PC-9 (cell line): ENCODE results near the gene LAMA3. TPM values are rescaled to one million over a fixed set of nuclear protein-coding genes. Genes with fewer than 3 reads are reported as not detected.

Experiments
- BruUV-seq: library from RNA; stranded (reverse); fragments of 400-500 nt; replicated peaks from 2 replicates; lab custom pipeline; 2021; lab: Mats Ljungman, UMichigan
- CTCF ChIA-PET: fragments of 300-600 bp; sonication (Branson Sonifier 250); formaldehyde crosslinking; loops from one replicate; lab custom pipeline; 2022; ENCODE audit warnings: antibody characterized with exemption; lab: Charles Lee
- POLR2A ChIA-PET: fragments of 300-600 bp; sonication (Branson Sonifier 250); formaldehyde crosslinking; loops from one replicate; lab custom pipeline; 2022; ENCODE audit warnings: antibody characterized with exemption; ENCODE audit not compliant: unreplicated experiment; lab: Charles Lee
- DNase-seq, 2 experiments: peaks; one replicate each; pipeline versions ENCODE4 v3.0.0 to v3.0.0-alpha.2; 2015 to 2022; ENCODE audit warnings: mixed read lengths in 1 of 2
- H2AFZ ChIP-seq: fragments of 200-600 bp; sonication (generic); 2 replicates; pipeline ENCODE4 v1.8.1; 2017; ENCODE audit warnings: antibody characterized with exemption
- H3F3A ChIP-seq: fragments of 200-600 bp; sonication (generic); 2 replicates; pipeline ENCODE4 v1.8.1; 2017; ENCODE audit warnings: antibody characterized with exemption, mild to moderate bottlenecking, low read depth; ENCODE audit not compliant: insufficient read depth
- H3K27ac ChIP-seq: fragments of 200-600 bp; sonication (generic); 2 replicates; pipeline ENCODE4 v1.6.1; 2016; ENCODE audit warnings: mixed run types
- H3K27me3 ChIP-seq: fragments of 200-600 bp; sonication (generic); 2 replicates; pipeline ENCODE4 v1.6.1; 2016; ENCODE audit warnings: low read depth, mixed run types; ENCODE audit not compliant: insufficient read depth
- H3K36me3 ChIP-seq: fragments of 200-600 bp; sonication (generic); 2 replicates; pipeline ENCODE4 v1.6.1; 2016; ENCODE audit warnings: low read depth, mixed run types
- H3K4me1 ChIP-seq: fragments of 200-600 bp; sonication (generic); replicated peaks from 2 replicates; pipeline ENCODE4 v1.6.1; 2016; ENCODE audit warnings: mixed run types; ENCODE audit not compliant: insufficient read depth
- H3K4me2 ChIP-seq: fragments of 200-600 bp; sonication (generic); 2 replicates; pipeline ENCODE4 v1.6.1; 2017; ENCODE audit warnings: mixed run types
- H3K4me3 ChIP-seq: fragments of 200-600 bp; sonication (generic); 2 replicates; pipeline ENCODE4 v1.6.1; 2016; ENCODE audit warnings: mixed run types
- H3K79me2 ChIP-seq: fragments of 200-600 bp; sonication (generic); 2 replicates; pipeline ENCODE4 v1.6.1; 2017; ENCODE audit warnings: low read depth, mixed run types
- H3K9me2 ChIP-seq: fragments of 200-600 bp; sonication (generic); 2 replicates; pipeline ENCODE4 v1.8.1; 2017; ENCODE audit warnings: mild to moderate bottlenecking; ENCODE audit not compliant: insufficient read depth
- H3K9me3 ChIP-seq: fragments of 200-600 bp; sonication (generic); 2 replicates; pipeline ENCODE4 v1.8.1; 2016; ENCODE audit warnings: low read depth; ENCODE audit not compliant: insufficient read depth
- H4K20me1 ChIP-seq: fragments of 200-600 bp; sonication (generic); 2 replicates; pipeline ENCODE4 v1.8.1; 2017; ENCODE audit not compliant: insufficient read depth
- CTCF ChIP-seq: fragments of 200-600 bp; sonication (generic); conservative IDR thresholded peaks from 2 replicates; pipeline ENCODE4 v1.6.1; 2017; ENCODE audit warnings: mixed run types, antibody characterized with exemption, mild to moderate bottlenecking, moderate library complexity
- EZH2 ChIP-seq: fragments of 200-600 bp; sonication (generic); IDR thresholded peaks from 2 replicates; pipeline ENCODE4 v1.8.0; 2017; ENCODE audit warnings: antibody characterized with exemption, low read depth
- intact Hi-C: fragments of 100-400 bp; cut with micrococcal nuclease; formaldehyde crosslinking; loops from one replicate; pipeline ENCODE4 v1.10.0; 2022; ENCODE audit not compliant: unreplicated experiment
- total RNA-seq: library from RNA; stranded (reverse); gene quantifications from 2 replicates; pipeline ENCODE4 v1.2.3, GENCODE V29; 2021

LAMA3 gene
- total RNA-seq, 1 experiment from 2014 or later: 44.4 TPM

DNA sequence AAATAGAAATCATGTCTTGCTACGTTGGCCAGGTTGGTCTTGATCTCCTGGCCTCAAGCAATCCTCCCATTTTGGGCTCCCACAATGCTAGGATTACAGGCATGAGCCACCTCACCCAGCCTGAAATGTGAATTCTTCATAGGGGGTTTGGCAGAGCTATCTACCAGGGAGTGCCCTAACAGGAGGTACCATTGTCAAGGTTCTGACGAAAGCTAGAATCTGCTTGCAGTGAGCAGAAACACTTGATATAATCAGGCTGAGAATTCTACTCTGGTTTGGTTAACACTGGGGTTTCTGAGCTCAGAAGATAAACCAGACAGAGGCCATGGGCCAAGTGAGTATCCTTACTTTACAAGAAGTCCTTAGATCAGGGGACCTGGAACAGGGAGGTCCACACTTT lies 7.2 kb upstream of the LAMA3 start:
- Histone ChIP-seq H2AFZ (no peak overlapping the region), H4K20me1 (no peaks in the 10 kb centered on the region), H3K4me2 (no peak overlapping the region), H3K4me3 (no peak overlapping the region), H3K36me3 (no peaks in the 10 kb centered on the region), H3K79me2 (no peaks in the 10 kb centered on the region), H3K9me2 (no peaks in the 10 kb centered on the region), H3K27ac (no peak overlapping the region), H3K9me3 (no peaks in the 10 kb centered on the region), H3F3A (no peaks in the 10 kb centered on the region), H3K27me3 (no peaks in the 10 kb centered on the region), H3K4me1 (no peaks in the 10 kb centered on the region)
- TF ChIP-seq CTCF (no peak), EZH2 (no peak)
- intact Hi-C loops: no loop called here
- no TSS peak for BruUV-seq
- POLR2A ChIA-PET: no interaction called here
- CTCF ChIA-PET: no interaction called here
- no peak for DNase-seq

DNA sequence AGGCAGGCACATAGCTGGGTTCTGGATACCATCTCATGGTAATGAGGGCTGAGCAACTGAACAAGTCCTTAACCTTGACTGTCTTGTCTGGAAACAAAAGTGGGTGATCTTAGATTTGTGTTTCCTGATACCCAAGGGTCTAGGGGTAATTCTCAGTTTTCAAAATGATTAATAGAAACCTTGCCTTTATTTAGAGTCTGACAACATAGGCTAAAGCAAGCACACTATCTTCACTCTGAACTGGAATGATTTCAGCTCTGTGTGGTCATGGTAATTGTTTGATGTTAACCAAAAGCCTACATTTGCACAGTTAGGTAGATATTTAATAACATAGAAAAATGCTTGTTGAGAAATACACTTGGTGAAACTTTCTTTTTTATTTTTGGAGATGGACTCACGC lies 6.8 kb upstream of the LAMA3 start:
- Histone ChIP-seq H3K27me3 (no peaks in the 10 kb centered on the region), H3K79me2 (no peaks in the 10 kb centered on the region), H3K4me3 (no peak overlapping the region), H3K4me2 (no peak overlapping the region), H3K27ac (no peak overlapping the region), H3F3A (no peaks in the 10 kb centered on the region), H3K9me2 (no peaks in the 10 kb centered on the region), H3K4me1 (no peaks in the 10 kb centered on the region), H3K9me3 (no peaks in the 10 kb centered on the region), H3K36me3 (no peaks in the 10 kb centered on the region), H2AFZ (no peak overlapping the region), H4K20me1 (no peaks in the 10 kb centered on the region)
- no TSS peak for BruUV-seq
- CTCF ChIA-PET: no interaction called here
- no peak for TF ChIP-seq EZH2
- POLR2A ChIA-PET: no interaction called here
- intact Hi-C loops: no loop called here
- no peak for DNase-seq

DNA sequence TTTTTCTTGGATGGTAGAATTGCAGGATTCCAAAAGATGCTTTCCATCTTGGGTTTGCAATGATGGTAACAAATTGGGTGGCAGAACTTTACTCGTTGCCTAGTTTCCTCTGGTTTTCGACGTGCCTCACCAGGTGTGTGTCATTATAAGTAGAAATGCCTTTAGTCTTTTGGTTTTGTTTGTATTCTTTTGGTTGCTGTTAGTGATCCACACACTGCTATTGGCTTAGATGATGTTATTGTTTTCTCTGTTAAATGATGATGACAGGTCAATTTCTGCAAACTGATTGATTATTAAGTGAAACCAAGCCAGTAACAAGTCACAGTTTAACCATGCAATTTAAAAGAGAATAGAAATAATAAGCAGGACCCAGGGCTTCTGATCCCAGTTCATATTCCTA lies 6.1 kb upstream of the LAMA3 start:
- TF ChIP-seq EZH2 (no peak), CTCF (no peak)
- no peaks in the 10 kb centered on the region for H3K36me3 ChIP-seq
- CTCF ChIA-PET: no interaction called here
- H3K9me2 ChIP-seq: no peaks in the 10 kb centered on the region
- H3K4me1 ChIP-seq: peaks cover 1% of the 10 kb centered on the region; the same call in 1 of the 2 replicates
- H3K27ac ChIP-seq: no peak overlapping the region
- no peak overlapping the region for H3K4me3 ChIP-seq
- H3F3A ChIP-seq: no peaks in the 10 kb centered on the region
- H4K20me1 ChIP-seq: no peaks in the 10 kb centered on the region
- H3K9me3 ChIP-seq: no peaks in the 10 kb centered on the region
- DNase-seq: no peak
- H3K4me2 ChIP-seq: no peak overlapping the region
- BruUV-seq: no TSS peak
- H2AFZ ChIP-seq: no peak overlapping the region
- POLR2A ChIA-PET: no interaction called here
- no peaks in the 10 kb centered on the region for H3K27me3 ChIP-seq
- intact Hi-C loops: no loop called here
- H3K79me2 ChIP-seq: no peaks in the 10 kb centered on the region

GRCh38 chr18:23683671-23684070 lies 5.6 kb upstream of the LAMA3 start:
- H3K9me2 ChIP-seq: no peaks in the 10 kb centered on the region
- no peak overlapping the region for H3K4me2 ChIP-seq
- no peak for DNase-seq
- no peaks in the 10 kb centered on the region for H4K20me1 ChIP-seq
- CTCF ChIA-PET: no interaction called here
- peaks cover 6% of the 10 kb centered on the region; the same call in 1 of the 2 replicates for H3K4me1 ChIP-seq
- BruUV-seq: no TSS peak
- intact Hi-C loops: no loop called here
- TF ChIP-seq EZH2 (no peak), CTCF (no peak)
- no peak overlapping the region for H2AFZ ChIP-seq
- no peak overlapping the region for H3K27ac ChIP-seq
- H3K79me2 ChIP-seq: no peaks in the 10 kb centered on the region
- no peaks in the 10 kb centered on the region for H3K36me3 ChIP-seq
- no peak overlapping the region for H3K4me3 ChIP-seq
- H3K9me3 ChIP-seq: no peaks in the 10 kb centered on the region
- H3K27me3 ChIP-seq: no peaks in the 10 kb centered on the region
- no peaks in the 10 kb centered on the region for H3F3A ChIP-seq
- POLR2A ChIA-PET: no interaction called here
